OCI-M2 (cell line): Measurements from ENCODE around the gene SCN2B.

Source experiments
- DNase-seq: peaks from one replicate; lab custom pipeline; 2025; ENCODE audit not compliant: unreplicated experiment; lab: John Stamatoyannopoulos, UW

The SCN2B gene

DNA sequence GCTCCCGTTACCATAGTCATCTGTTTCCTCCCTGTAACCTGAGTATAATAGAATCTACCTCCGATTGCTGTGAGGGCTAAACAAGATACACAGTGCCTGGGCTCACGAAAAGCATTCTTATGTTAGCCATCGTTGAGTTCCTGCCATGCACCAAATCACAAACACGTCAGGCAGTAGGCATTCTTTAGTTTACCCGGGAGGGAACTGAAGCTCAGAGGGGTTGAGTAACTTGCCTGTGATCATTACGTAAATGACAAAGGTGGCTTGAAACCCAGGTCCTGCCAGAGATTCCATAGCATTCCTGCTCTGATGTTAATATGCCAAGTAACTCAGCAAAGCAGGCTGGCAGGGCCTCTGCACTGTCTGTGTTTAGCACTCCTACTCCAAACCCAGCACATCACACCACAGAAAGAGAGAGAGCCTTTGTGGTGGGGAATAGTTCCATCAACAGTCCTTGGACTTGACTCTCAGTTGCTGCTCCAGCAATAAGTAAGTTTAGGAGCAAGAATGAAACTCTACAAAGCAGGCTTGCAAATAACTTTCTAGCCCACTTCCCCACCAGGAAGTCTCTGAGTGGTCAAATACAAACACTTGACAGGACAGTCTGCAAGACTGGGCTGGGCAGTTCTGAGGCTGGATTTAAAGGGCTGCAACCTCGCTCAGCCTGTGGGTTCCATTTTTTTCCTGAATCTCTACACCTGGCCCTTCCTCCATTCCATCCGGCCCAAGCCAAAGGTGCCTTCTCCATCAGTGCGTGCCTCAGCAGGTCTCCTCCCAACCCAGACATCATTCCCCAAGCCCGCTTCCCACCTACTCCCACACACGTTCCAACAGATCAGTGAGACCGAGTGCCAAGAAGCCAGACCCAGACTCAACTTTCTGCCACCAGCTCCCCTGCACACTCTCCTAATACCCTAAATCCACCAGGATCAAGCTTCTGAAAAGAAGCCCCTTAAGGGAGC, 1.1 kb downstream of the SCN2B start:
- DNase-seq = no peak

DNA sequence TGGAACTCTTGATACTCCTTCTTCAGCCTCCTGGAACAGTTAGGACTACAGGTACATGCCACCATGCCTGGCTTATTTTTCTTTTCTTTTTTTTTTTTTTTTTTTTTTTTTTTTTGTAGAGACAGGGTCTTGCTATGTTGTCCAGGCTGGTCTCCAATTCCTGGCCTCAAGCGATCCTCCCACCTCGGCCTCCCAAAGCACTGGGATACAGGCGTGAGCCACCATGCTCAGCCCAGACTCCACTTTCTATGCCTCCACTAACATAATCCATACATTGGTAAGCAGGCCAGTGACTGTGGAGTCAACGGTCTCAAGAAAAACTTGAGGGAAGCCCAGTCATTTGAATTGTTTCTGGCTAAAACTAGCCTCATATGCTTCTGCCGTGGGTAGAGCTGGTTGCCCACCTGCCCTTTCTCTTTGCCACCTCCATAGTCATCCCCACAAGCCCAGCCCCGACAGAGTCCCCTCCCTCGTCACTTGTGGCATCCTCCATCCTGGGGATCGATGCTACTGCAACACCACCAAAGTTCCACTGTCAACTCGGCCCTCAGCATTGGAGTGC, 2.4 kb downstream of the SCN2B start:
- DNase-seq = no peak

DNA sequence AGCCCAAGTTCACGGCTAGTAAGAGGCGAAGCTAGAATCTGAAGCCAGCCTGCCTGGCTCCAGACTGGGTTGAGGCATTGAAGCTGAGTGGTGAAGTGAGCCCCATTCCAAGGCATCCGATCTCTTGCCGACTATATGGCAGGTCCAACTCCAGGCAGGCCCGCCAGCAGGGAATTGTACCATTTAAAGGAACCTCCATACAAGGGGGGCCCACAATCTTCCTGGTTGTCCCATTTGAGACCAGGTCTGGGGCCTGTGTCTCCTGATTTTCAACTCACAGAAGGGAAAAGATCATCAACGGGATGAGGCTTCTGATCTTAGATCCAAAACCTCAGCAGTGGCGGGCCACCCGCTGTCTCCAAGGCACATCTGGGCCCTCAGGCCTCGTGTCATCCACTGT, 4.1 kb downstream of the SCN2B start:
- no peak for DNase-seq

DNA sequence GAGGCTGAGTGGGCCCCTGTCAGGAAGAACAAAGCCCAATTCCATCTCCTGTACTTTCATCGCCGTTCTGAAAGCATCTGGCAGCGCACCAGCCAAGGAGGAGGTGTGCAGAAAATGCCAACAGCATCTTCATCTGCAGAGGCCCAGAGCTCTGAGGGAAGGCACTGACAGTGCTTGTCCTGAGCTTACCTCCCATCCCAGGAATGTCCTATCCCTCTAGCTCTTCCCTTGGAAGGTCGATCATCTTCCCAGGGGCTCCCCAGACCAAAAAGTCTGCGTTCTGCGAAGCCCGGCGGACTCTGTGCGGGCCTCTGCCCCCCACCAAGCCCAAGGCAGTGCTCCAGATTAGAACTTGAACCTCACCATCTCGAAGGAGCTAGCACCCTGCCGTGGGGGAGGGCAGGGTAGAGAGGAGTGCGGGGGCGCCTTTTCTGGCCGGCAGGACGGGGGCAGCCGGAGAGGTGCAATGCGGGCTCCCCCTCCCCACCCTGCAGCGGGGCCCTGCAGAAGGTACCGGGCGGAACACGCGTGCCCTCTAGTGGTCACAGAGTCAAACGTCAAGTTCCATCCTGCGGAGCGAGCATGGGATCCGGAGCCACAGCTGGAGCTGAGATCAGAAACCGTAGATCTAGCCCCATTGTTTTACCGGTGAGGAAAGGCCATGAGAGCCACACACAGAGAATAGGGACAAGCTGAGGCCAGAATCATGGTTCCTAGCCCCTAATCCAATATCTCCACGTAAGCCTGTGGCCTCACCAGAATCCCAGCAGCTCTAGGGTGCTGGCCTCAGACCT, 5.0 kb downstream of the SCN2B start:
- DNase-seq = no peak

DNA sequence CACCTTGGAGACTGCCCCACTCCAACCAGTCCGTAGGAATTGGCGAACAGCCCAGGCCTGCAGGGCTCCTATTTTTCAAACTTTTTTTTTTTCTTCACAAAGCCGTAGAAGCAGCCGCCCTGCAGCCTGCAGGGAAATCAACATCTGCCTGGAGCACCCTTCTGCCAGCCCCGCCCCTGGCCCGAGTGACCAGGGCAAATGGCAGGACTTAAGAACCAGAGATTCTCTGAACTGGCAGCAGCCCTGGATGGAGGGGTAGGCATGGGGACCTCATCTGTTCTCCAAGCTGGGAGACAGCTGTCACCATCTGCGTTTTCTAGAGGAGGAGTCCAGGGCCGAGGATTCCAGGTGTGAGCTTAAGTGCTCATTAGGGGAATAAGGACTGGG, 5.6 kb downstream of the SCN2B start:
- DNase-seq = no peak

DNA sequence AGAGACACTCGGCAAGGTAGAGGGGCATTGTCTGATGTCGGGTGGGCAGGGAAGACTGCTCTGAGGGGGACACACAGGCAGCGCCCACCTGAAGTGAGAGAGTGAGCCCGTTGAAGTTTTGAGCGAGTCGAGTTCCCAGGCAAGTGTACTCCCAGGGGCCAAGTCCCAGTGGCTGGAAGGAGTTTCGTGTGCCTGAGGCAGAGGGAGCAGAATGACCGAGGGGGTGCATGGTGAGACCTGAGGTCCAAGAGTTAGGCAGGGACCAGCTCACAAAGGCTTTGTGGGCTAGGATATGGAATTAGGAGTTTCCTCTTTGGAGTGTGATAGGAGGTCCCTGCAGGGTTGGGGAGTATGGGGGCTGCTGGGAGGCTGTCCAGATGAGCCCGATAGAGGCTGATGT, 6.2 kb downstream of the SCN2B start:
- DNase-seq = no peak

DNA sequence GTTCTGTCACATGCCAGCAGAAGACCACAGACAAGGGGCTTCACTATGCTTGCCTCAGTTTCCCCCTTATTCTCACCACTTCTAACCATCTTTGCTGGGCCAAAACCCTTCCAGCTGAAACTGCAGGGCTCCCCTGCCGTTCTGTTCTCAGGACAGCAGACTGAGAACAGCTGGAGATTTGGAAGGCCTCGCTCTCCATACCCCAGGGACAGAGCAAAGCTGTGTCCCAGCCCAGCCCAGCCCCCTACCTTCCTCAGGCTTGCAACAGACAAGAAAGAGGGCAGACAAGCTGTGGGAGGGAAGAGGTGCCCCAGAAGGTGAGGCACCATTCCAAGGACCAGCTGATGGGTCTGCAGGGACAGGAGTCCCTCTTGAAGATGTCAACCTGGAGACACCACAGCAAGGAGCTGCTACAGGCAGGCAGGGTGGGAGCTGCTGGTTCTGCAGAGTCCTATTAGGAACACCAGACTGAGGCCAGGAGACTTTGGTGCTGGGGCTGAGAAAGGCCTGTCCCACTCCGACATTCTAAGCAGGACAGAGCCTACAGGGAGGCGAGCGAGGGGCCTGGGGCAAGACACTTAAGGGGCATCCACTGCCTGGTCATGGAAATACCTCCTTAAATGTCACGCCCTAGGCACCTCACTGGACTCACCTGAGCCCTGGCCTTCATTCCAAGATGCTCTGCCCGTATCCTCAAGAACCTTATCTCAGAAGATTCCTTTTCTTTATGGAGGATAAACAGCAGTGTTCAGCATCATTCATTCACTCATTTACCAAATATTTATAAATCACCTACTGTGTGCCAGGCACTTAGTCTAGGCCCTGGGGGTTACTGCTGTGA, 6.9 kb downstream of the SCN2B start:
- DNase-seq = no peak

DNA sequence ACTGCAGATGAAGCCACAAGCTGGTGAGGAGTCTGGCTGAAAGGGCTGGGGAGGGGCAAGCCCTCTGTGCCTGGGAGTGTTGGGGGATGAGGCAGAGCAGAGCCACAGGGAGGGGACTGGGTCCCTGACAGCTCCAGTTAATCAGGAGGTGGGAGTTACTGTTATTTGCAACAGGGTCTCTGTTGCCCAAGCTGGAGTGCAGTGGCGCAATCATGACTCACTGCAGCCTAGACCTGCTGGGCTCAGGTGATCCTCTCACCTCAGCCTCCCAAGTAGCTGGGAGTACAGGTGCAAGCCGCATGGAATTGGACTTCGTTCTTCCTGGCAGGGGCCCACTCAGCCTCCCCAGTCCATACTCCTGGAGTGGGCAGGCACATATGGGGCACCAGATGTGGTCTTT, 7.7 kb downstream of the SCN2B start:
- no peak for DNase-seq

DNA sequence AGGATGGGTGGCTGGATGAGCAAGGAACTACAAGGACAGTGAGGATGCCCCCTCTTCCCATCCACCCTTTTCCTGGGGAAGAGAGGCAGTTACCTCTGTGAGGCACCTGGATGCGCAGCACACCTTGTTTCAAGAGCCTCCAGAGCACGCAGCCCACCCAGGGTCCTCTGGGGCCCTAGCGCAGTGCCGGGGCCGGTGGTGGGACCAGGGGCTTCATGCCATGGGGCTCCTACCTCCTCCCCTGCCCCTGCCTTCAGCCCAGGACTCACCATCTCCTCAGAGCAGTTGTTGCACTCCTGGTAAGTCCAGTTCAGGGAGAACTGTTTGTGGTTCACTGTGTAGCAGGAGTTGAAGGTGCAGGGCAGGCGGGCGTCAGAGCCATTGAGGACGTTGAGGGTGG, 8.1 kb downstream of the SCN2B start:
- DNase-seq = no peak

DNA sequence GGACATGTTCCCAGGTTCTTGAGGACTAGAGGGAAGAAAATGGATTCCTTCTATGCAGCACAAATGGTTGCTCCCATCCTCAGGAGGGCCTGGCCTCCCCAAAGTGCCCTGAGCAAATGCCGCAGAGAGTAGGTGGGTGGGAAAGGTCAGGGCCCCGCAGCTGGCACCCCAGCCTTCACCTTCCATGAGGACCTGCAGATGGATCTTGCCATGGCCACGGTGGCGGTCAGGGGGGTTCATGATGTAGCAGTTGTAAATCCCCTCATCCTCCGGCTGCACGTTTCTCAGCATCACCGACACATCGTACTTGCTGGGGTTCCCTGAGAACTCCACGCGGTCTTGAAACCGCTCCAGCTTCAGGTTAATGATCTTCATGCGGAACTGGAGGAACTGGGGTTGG, 8.5 kb downstream of the SCN2B start:
- DNase-seq = no peak

DNA sequence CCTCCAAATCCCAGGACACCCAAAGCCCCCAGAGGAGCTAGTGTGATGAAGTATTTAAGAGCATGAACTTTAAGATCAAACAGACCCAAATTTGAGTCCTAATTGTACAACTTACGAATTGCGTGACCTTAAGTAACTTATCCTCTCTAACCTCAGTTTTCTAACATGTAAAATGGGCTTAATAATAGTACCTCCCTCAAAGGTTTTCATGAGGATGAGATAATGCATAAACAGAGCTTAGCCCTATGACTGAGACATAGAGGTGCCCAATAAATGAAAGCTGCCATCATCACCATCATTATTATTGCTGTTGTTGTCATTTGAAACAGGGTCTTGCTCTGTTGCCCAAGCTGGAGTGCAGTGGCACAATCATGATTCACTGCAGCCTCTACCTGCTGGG, 9.2 kb downstream of the SCN2B start:
- no peak for DNase-seq

DNA sequence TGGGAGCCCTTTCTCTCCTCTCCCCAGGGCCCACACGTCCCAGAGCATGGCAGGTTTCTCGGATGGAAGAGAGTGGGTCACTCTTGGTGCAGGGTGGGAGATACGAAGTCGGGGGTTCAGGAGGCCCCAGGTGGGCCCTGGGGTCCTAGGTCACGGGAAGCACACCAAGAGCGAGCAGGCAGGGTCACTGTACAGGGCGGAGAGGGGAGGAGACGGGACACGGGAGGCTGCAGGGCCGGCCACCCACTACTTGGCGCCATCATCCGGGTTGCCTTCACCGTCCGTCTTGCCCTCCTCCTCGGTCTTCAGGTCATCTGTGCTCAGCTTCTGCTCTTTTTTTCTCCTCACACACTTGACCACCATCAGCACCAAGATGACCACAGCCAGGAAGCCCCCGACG, 9.8 kb downstream of the SCN2B start:
- no peak for DNase-seq

DNA sequence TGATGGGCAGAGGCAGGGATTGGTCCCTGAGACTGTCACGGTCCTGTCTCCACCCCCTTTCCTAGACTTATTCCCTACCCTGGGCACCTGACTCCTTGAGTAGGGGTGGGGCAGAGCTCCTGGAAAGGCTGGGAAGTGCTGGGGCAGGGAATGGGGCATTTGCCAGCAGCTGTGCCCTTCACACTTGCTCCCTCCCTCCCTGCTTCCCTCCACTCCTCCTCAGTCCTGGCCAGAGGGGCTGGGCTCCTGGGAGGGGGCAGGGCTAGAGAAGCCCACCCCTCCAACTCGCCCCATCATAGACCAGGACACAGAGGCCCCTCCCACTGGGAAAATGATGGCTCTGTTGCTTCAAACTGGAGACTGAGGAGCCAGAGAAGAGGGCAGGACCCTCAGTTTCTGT, 11.6 kb downstream of the SCN2B start:
- DNase-seq = no peak

DNA sequence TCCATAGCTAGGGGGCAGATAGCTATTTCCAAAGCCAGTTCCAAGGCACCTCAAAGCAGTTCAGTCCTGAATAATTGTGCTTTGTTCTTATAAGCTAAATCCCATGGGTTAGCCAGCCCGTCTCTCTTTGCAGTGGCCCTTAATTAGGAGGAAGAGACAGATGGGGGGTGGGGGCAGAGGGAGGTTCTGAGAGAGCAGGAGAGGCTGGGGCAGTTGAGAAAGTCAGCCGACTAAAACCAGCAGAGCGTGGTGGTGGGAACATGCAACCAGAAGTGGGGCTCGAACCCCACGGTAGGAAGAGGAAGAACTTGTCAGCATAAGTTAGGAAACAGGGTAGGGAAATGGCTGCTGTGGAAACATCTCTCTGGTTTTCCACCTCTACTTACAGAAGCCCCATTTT, 12.9 kb downstream of the SCN2B start:
- no peak for DNase-seq

DNA sequence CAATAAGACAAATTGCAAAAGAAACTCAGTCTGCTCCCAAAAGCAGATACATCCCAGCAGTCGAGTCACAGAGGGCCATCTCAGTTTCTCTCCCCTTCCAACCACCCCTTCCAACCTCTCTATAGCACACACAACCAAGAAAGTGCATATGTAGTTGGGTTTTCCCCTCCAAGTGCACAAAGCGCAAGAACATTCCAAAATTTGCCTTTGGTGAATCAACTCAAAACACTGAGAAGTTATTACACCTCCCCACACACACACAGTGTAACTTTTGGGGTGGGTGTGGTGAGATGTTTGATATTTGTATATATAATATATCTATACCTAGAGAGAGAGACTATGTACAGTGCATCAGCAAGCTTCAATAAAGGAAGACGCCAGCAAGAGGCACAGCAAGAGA, 13.6 kb downstream of the SCN2B start:
- no peak for DNase-seq

DNA sequence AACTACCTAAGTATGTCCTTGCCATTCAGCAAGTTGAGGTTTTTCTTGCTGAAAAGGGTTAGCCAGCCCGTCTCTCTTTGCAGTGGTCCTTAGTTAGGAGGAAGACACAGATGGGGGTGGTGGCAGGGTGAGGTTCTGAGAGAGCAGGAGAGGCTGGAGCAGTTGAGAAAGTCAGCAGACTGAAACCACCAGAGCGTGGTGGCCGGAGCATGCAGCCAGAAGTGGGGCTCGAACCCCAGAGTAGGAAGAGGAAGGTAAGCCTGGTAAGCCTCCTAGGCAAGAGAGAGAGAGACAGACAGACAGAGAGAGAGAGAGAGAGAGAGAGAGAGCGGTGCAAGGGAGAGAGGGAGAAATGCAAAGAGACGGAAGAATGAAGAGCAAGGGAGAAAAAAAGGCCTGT, 14.7 kb downstream of the SCN2B start:
- no peak for DNase-seq

DNA sequence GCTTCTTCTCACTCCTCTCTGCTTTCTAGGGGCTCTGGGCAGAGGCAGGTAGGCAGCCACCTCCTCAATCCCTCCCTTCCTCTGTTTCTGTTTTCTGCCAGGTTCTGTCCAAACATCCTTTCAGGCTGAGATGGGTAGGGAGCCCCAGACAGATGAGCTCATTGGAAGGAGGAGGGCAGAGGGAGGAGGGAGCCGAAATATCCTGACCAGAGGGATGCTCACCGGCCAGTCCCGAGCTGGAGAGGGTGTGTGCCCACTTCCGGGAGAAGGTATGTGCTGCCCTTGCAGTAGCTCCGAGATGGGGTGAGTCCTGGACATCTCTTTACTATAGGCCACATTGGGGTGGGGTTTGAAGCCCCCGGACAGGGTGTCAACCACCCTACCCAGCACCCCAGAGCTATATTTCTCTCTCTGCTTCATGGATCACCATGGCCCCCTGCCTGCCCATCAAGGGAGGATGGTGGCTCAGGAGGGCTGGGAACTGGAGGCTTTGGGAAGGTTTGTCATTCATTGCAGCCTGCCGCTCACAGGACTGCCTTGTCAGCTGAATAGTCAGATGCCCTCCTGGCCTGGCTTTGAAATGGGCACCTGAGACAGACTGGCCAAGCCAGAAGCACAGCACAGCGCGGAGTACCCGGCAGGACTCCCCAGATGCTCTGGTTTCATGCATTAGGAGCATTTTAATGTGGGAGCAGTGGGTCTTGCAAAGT, 19.1 kb downstream of the SCN2B start:
- DNase-seq = no peak

DNA sequence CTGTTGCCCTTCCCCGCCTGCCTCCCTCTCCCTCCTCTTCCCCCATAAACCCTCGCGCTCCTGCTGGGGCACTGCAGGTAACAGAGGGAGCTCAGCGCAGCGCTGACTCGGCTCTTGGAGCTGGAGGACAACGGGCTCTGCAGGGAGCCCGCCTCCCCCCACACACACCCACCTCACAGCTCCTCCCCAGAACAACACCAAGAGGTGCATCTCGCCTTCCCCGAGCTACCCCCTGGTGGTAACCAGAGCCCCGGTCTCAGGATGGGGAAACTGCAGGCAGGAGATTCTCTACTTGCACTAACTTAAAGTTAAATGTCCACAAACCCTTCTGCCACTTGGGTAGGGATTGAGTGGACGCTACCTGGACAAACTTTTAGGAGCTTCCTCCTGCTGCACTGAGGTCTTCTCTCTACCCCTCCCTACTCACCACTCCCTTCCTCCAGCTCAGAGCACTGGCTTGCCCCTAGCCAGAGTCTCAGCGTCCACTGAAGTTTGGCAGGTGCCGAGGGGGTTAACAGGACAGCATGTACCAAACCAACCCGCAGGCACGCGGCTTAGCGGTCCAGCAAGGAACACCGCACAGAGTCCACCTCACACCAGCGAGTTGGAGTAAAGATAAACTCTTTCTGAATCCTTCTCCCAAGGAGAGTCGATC, 19.8 kb downstream of the SCN2B start:
- DNase-seq = no peak

DNA sequence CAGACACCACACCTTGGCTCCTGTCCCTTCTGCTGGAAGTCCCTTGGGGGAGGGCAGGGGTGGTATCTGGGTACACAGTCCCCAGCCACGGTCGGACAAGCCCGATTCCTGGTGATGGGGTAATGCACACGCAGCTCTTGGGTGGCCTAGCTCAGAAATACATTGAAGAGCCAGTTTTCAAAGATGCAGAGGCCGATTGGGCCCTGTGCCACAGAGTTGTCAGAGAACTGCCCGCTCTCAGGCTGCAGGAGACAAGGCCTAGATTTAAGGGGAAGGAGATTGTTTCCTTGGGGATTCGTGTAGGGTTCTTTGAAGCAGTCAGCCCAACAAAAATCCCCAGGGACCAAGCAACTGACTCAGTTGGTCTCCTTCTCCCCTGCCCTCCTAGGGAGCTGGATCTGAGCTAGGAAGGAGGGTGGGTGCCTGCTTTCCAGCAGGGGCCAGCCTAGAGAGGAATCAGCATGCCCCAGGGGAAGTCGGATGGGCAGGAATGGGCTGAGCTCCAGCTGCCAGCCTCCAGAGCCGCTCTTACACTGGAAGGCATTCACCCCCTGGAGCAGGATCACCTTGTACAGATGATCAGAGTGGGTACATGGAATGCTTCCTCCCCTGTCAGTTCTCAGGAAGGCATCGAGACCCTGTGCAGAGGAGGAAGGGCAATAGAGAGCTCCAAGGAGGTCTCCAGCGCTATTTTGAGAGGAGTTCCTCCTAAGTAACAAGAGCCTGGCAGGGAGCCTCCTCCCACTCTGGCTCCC, 20.5 kb downstream of the SCN2B start:
- no peak for DNase-seq
